Measurements from ENCODE around the gene MGARP.
"Not testable (repeated sequence)": the region's sequence is repeated elsewhere in the genome, so short reads cannot be mapped to it uniquely, and the experiment has no call there.

MGARP gene

GRCh38 chr4:139295206-139295941, 15.3 kb upstream of the MGARP start:
- DNase-seq (ENCODE audit: low spot score): peak; percentile 95

- DNase-seq (ENCODE audit: low spot score): no peak
These were observed 6.2 kb upstream of the MGARP start for GRCh38 chr4:139286186-139286698.

GRCh38 chr4:139282721-139283075, 2.7 kb upstream of the MGARP start:
- no peak for DNase-seq (ENCODE audit: low spot score)

GRCh38 chr4:139282065-139282720, 2.2 kb upstream of the MGARP start:
- DNase-seq (ENCODE audit: low spot score): no peak

GRCh38 chr4:139278912-139279759, 889 bp downstream of the MGARP start:
- DNase-seq (ENCODE audit: low spot score): no peak

- DNase-seq (ENCODE audit: low spot score): no peak
These were observed 1.5 kb downstream of the MGARP start for GRCh38 chr4:139278485-139278884.

GRCh38 chr4:139275281-139275735, 4.7 kb downstream of the MGARP start:
- no peak for DNase-seq (ENCODE audit: low spot score)

GRCh38 chr4:139274790-139275189, 5.2 kb downstream of the MGARP start:
- DNase-seq (ENCODE audit: low spot score): no peak

GRCh38 chr4:139273835-139274234, 6.2 kb downstream of the MGARP start:
- no peak for DNase-seq (ENCODE audit: low spot score)

GRCh38 chr4:139267301-139267700, 12.7 kb downstream of the MGARP start:
- no peak for DNase-seq (ENCODE audit: low spot score)

GRCh38 chr4:139266583-139267257, 13.3 kb downstream of the MGARP start:
- DNase-seq (ENCODE audit: low spot score): peak; percentile 70

- DNase-seq (ENCODE audit: low spot score): no peak
These were observed 13.8 kb downstream of the MGARP start for GRCh38 chr4:139266208-139266582.

GRCh38 chr4:139265654-139266053, 14.4 kb downstream of the MGARP start:
- no peak for DNase-seq (ENCODE audit: low spot score)

- no peak for DNase-seq (ENCODE audit: low spot score)
These were observed 23.7 kb downstream of the MGARP start for GRCh38 chr4:139256349-139256748.

- DNase-seq (ENCODE audit: low spot score): not testable (repeated sequence)
These were observed 24.4 kb downstream of the MGARP start for GRCh38 chr4:139255581-139255980.

- DNase-seq (ENCODE audit: low spot score): no peak
These were observed 26.3 kb downstream of the MGARP start for GRCh38 chr4:139253713-139254112.

- DNase-seq (ENCODE audit: low spot score): no peak
These were observed 27.0 kb downstream of the MGARP start for GRCh38 chr4:139253046-139253445.

- no peak for DNase-seq (ENCODE audit: low spot score)
These were observed 32.3 kb downstream of the MGARP start for GRCh38 chr4:139247700-139248238.

- DNase-seq (ENCODE audit: low spot score): no peak
These were observed 32.8 kb downstream of the MGARP start for GRCh38 chr4:139247241-139247640.

- no peak for DNase-seq (ENCODE audit: low spot score)
These were observed 33.9 kb downstream of the MGARP start for GRCh38 chr4:139246166-139246565.

- no peak for DNase-seq (ENCODE audit: low spot score)
These were observed 34.4 kb downstream of the MGARP start for GRCh38 chr4:139245590-139245989.

Measured in RKO (cell line).